GM12872 (cell line): ENCODE results near the gene LRRC8C.
A peak's percentile ranks its signal among the peaks of the same experiment; 100 is the strongest.

Source experiments
- CTCF ChIP-seq: IDR thresholded peaks from 3 replicates; pipeline ENCODE4 v1.5.1; 2011; ENCODE audit warnings: low read depth, mild to moderate bottlenecking, low read length, moderate library complexity; ENCODE audit not compliant: insufficient read depth

Gene LRRC8C

GRCh38 chr1:89761901-89762300, 129.0 kb downstream of the LRRC8C start:
- TF ChIP-seq CTCF: no peak

GRCh38 chr1:89762386-89762778, 129.5 kb downstream of the LRRC8C start:
- no peak for TF ChIP-seq CTCF

- peak; percentile 98 for TF ChIP-seq CTCF
Observed at GRCh38 chr1:89762779-89763648, 130.1 kb downstream of the LRRC8C start.

- no peak for TF ChIP-seq CTCF
Observed at GRCh38 chr1:89763649-89763986, 130.7 kb downstream of the LRRC8C start.

GRCh38 chr1:89765774-89766173, 132.9 kb downstream of the LRRC8C start:
- no peak for TF ChIP-seq CTCF

GRCh38 chr1:89767618-89768017, 134.7 kb downstream of the LRRC8C start:
- no peak for TF ChIP-seq CTCF
